HL-60 (cell line): ENCODE data around the gene NPAS2.

Experiments
- CTCF ChIP-seq: IDR thresholded peaks from one replicate; pipeline ENCODE4 v1.5.1; 2011; ENCODE audit warnings: low read length, control low read depth, inconsistent platforms; ENCODE audit not compliant: insufficient read depth
- POLR2AphosphoS5 ChIP-seq: IDR thresholded peaks from 2 replicates; pipeline ENCODE4 v1.6.1; 2012; ENCODE audit warnings: low read depth
- SPI1 ChIP-seq: IDR thresholded peaks from 2 replicates; pipeline ENCODE4 v1.6.1; 2012; ENCODE audit warnings: low read depth, mild to moderate bottlenecking, borderline replicate concordance
- TF ChIP-seq, protein P1 (sequence below): IDR thresholded peaks from 2 replicates; pipeline ENCODE4 v1.6.1; 2012; ENCODE audit warnings: low read depth; ENCODE audit not compliant: insufficient replicate concordance

- no peak for TF ChIP-seq CTCF
- no peak for TF ChIP-seq SPI1
- TF ChIP-seq, protein P1, sequence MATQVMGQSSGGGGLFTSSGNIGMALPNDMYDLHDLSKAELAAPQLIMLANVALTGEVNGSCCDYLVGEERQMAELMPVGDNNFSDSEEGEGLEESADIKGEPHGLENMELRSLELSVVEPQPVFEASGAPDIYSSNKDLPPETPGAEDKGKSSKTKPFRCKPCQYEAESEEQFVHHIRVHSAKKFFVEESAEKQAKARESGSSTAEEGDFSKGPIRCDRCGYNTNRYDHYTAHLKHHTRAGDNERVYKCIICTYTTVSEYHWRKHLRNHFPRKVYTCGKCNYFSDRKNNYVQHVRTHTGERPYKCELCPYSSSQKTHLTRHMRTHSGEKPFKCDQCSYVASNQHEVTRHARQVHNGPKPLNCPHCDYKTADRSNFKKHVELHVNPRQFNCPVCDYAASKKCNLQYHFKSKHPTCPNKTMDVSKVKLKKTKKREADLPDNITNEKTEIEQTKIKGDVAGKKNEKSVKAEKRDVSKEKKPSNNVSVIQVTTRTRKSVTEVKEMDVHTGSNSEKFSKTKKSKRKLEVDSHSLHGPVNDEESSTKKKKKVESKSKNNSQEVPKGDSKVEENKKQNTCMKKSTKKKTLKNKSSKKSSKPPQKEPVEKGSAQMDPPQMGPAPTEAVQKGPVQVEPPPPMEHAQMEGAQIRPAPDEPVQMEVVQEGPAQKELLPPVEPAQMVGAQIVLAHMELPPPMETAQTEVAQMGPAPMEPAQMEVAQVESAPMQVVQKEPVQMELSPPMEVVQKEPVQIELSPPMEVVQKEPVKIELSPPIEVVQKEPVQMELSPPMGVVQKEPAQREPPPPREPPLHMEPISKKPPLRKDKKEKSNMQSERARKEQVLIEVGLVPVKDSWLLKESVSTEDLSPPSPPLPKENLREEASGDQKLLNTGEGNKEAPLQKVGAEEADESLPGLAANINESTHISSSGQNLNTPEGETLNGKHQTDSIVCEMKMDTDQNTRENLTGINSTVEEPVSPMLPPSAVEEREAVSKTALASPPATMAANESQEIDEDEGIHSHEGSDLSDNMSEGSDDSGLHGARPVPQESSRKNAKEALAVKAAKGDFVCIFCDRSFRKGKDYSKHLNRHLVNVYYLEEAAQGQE = no peak
- no peak for TF ChIP-seq POLR2AphosphoS5
Observed at GRCh38 chr2:100877555-100877954, 57.6 kb downstream of the NPAS2 start.
